Smooth muscle cell of bladder (primary cell): ENCODE data around the gene MAP1LC3B2. TPM values are rescaled to one million over a fixed set of nuclear protein-coding genes. Genes with fewer than 3 reads are reported as not detected.

ENCODE experiments used
- total RNA-seq: library from RNA; depleted of rRNA; stranded (reverse); fragments of >200 nt; gene quantifications from 2 replicates; pipeline ENCODE4 v1.2.3, GENCODE V29; 2014

MAP1LC3B2 gene
- total RNA-seq: 0.14 and 0.28 TPM in 2 replicates

GRCh38 chr12:116559162-116559935 lies at the start of gene MAP1LC3B2:
Gene MAP1LC3B2, plus strand, starts transcription at chr12:116559381. Its CDS starts 16,562 bp downstream, at chr12:116575943.

Other genes starting within 250 kb of the MAP1LC3B2 start
- 12.1 and 17.5 TPM in 2 replicates for gene SPRING1, start 178.7 kb downstream of the MAP1LC3B2 start, total RNA-seq
- 0.74 and 1.3 TPM in 2 replicates for gene RNFT2, start 178.9 kb downstream of the MAP1LC3B2 start, total RNA-seq